ENCODE results near the gene FAM111A. TPM values are rescaled to one million over a fixed set of nuclear protein-coding genes. Genes with fewer than 3 reads are reported as not detected.

The FAM111A gene
- total RNA-seq, 4 donors from 2014 or later = 32.5 to 73.2 (median 40.1) TPM

DNA sequence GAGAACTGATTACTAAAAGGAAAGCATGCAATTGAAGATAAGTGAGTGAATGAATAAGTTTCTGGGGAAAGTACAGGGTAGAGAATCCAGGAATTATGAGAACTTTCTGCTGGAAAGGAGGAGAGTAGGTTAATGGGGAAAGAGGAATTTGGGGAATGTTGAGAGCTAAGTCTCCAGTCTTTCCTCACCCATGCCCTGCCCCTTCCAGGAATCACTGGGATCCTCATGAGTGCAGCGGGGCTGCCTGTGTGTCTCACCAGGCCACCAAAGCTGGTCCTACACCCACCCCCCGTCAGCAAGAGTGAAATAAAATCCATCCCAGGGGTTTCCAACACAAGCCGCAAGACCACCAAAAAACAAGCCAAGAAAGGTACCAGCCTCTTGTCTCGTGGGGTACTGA lies 46.3 kb downstream of the FAM111A start:
- Histone ChIP-seq H3K4me1 (peaks cover 9 to 27% of the 10 kb centered on the region in 2 donors), H3K4me3 (replicated peaks in 1 of 3) (no peak overlapping the region), H3K27ac (no peak overlapping the region), H3K9me3 (no peaks in the 10 kb centered on the region), H3K27me3 (no peaks in the 10 kb centered on the region), H3K36me3 (peaks cover 11 to 21% of the 10 kb centered on the region in 2 donors)
- WGBS, 2 donors = 87 to 91% methylated on average over 4 of the region's 4 CpGs
- DNase-seq = no peak
- TF ChIP-seq, protein P1, sequence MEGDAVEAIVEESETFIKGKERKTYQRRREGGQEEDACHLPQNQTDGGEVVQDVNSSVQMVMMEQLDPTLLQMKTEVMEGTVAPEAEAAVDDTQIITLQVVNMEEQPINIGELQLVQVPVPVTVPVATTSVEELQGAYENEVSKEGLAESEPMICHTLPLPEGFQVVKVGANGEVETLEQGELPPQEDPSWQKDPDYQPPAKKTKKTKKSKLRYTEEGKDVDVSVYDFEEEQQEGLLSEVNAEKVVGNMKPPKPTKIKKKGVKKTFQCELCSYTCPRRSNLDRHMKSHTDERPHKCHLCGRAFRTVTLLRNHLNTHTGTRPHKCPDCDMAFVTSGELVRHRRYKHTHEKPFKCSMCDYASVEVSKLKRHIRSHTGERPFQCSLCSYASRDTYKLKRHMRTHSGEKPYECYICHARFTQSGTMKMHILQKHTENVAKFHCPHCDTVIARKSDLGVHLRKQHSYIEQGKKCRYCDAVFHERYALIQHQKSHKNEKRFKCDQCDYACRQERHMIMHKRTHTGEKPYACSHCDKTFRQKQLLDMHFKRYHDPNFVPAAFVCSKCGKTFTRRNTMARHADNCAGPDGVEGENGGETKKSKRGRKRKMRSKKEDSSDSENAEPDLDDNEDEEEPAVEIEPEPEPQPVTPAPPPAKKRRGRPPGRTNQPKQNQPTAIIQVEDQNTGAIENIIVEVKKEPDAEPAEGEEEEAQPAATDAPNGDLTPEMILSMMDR (IDR thresholded peaks at IDR 0.05) = no peak
- no peak for TF ChIP-seq POLR2A (IDR thresholded peaks at IDR 0.05)
- intact Hi-C loops (cut with DNase I) = no loop called here

DNA sequence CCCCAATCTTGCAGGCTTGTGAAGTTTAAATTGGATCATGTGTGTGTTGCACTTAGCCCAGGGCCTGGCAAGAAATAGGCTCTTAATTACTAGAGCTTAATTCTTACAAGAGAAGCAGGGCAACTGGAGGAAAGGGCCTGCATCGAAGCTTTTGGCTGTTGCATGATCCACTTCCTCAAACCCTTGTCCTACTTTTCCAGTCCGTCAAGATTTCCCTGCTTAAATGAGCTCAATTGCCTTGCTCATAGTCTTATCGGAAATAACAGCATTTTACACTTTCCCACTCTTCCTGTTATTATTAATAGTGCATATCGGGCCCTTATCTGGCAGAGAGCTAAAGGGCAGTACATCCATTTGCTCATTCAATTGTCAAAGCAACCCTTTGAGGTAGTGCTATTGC lies 47.3 kb downstream of the FAM111A start:
- Histone ChIP-seq H3K27ac (no peak overlapping the region), H3K9me3 (no peaks in the 10 kb centered on the region), H3K4me1 (peaks cover 9 to 27% of the 10 kb centered on the region in 2 donors), H3K4me3 (replicated peaks in 1 of 3) (no peak overlapping the region), H3K36me3 (peaks cover 13 to 21% of the 10 kb centered on the region in 2 donors), H3K27me3 (no peaks in the 10 kb centered on the region)
- TF ChIP-seq, protein P1 (IDR thresholded peaks at IDR 0.05) = no peak
- no peak for TF ChIP-seq POLR2A (IDR thresholded peaks at IDR 0.05)
- 66 to 71% methylated on average over 4 of the region's 4 CpGs for WGBS, 2 donors
- intact Hi-C loops (cut with DNase I) = no loop called here
- no peak for DNase-seq

DNA sequence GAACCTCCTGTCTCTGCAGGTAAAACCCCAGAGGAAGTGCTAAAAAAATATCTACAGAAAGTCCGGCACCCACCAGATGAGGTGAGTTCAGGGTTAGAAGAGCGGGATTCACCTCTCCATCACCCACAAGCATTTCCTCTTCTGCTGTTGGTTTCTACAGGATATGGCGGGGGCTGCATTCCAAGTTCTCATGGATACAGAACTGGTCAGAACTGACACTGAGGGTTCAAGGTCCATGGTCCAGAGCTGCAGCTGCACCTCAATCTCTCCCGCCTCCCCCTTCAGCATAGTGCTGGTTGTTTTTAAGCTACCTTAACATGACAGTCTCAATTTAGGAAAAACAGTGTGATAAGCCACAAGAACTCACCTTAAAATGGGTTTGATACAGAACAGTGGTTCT lies 48.4 kb downstream of the FAM111A start:
- peaks cover 2 to 23% of the 10 kb centered on the region in 2 donors for H3K4me1 ChIP-seq
- no peak overlapping the region for H3K27ac ChIP-seq
- TF ChIP-seq, protein P1 (IDR thresholded peaks at IDR 0.05) = no peak
- no peak for TF ChIP-seq POLR2A (IDR thresholded peaks at IDR 0.05)
- WGBS, 2 donors = 91 to 93% methylated on average over 4 of the region's 4 CpGs
- no peak for DNase-seq
- intact Hi-C loops (cut with DNase I) = no loop called here
- no peak overlapping the region for H3K4me3 ChIP-seq (replicated peaks in 1 of 3)
- no peaks in the 10 kb centered on the region for H3K27me3 ChIP-seq
- H3K9me3 ChIP-seq = no peaks in the 10 kb centered on the region
- H3K36me3 ChIP-seq = peaks cover 13 to 29% of the 10 kb centered on the region in 2 donors

DNA sequence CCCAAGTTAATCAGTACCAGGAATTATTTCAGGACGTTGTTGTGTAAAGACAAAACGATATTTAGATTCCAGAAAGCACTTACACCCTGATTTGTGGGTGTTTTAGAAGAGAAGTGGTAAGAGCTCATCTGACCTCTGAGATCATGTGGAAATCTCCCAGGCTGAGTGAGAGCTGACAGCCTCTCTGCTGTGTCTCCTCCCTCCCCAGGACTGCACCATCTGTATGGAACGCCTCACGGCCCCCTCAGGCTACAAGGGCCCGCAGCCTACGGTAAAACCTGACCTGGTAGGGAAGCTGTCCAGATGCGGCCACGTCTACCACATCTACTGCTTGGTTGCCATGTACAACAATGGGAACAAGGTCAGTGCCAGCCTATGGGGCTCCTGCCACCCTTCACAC lies 49.2 kb downstream of the FAM111A start:
- DNase-seq = no peak
- H3K4me3 ChIP-seq (replicated peaks in 1 of 3) = no peak overlapping the region
- no peak for TF ChIP-seq POLR2A (IDR thresholded peaks at IDR 0.05)
- TF ChIP-seq, protein P1 (IDR thresholded peaks at IDR 0.05) = no peak
- intact Hi-C loops (cut with DNase I) = no loop called here
- 87 to 88% methylated on average over 8 of the region's 8 CpGs for WGBS, 2 donors
- H3K36me3 ChIP-seq = peaks cover 13 to 35% of the 10 kb centered on the region in 2 donors
- H3K27ac ChIP-seq = no peak overlapping the region
- H3K4me1 ChIP-seq = peaks cover 0 to 16% of the 10 kb centered on the region in 2 donors
- no peaks in the 10 kb centered on the region for H3K9me3 ChIP-seq
- no peaks in the 10 kb centered on the region for H3K27me3 ChIP-seq

DNA sequence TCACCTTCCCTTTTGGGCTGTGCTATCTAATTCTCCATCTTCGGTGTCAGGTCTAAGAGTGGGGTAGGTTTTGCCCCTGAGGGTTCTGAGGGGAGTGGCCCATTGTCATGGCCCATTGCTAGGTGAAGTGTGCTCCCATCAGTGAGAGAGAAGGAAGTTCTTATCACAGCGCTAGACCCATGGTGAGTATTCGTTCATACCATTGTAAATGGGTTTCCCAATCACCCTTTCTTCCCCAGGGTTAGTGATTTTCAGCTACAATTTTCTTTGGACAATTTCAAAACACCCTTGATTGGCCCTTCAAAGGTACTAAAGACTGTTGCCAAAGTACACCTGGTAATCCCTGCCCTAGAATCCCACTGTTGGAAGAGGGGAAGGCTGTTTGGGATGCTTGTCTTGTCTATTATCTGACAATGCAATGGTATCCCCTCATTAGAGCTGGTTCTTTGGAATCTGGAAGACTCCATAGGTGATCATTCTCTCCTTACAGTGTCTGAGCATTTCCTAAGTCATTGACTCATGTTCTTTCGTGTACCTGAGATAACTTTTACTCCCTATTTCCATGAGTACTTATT lies 49.9 kb downstream of the FAM111A start:
- TF ChIP-seq, protein P1 (IDR thresholded peaks at IDR 0.05) = no peak
- TF ChIP-seq POLR2A (IDR thresholded peaks at IDR 0.05) = no peak
- no peaks in the 10 kb centered on the region for H3K9me3 ChIP-seq
- H3K4me3 ChIP-seq (replicated peaks in 1 of 3) = no peak overlapping the region
- no peak overlapping the region for H3K27ac ChIP-seq
- DNase-seq = no peak
- peaks cover 0 to 10% of the 10 kb centered on the region in 2 donors for H3K4me1 ChIP-seq
- H3K27me3 ChIP-seq = no peaks in the 10 kb centered on the region
- intact Hi-C loops (cut with DNase I) = no loop called here
- WGBS, 2 donors = 85 to 93% methylated on average over 4 of the region's 4 CpGs
- H3K36me3 ChIP-seq = peaks cover 13 to 37% of the 10 kb centered on the region in 2 donors
